ENCODE measurements around the gene MRPL39. TPM values are rescaled to one million over a fixed set of nuclear protein-coding genes. Genes with fewer than 3 reads are reported as not detected.

The MRPL39 gene
- total RNA-seq, 1 experiment from 2014 or later = 57.5 TPM

DNA sequence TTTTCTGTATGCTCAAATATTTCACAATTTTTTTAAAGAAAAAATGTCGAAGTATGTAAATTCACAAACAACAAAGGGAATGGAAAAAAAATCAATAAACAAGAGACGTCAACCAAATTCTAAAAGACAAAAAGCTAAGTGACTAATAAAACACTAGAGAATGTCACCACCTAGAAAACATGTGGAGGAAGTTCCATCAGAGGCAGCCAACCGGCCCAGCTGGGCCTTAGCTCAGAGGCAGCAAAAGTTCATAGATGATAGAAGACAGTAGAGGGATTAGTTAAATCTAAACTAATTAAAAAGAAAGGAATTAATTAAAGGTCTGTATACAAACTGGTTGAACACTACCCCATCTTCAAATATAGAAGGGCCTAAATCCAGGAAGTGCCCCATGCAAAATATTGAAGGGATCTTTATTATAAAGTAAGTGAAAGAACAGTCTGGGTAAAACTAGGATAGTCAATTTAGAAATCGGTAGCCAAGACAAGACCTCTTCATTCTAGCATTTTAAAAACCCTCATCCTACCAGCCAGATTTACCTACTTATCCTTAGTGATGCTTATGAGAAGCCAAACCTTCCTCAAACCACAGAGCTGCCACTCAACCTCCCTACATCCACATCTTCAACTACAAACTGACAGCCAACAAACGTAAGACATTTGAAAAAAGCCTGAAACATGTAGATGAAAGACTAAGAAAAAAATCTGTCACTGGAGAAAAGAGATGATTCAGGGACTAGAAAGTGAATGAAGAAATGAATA, 23.7 kb downstream of the MRPL39 start:
- no peaks in the 10 kb centered on the region for H3K27me3 ChIP-seq (replicated peaks)
- H3K27ac ChIP-seq = no peak overlapping the region
- no peak overlapping the region for H3K4me3 ChIP-seq
- H3K9me3 ChIP-seq (replicated peaks) = no peaks in the 10 kb centered on the region
- no peak for DNase-seq (ENCODE audit: low read depth in 1 of 2, low spot score in 2 of 2)
- no peaks in the 10 kb centered on the region for H3K4me1 ChIP-seq (replicated peaks)
- H3K36me3 ChIP-seq = peaks cover 26% of the 10 kb centered on the region

DNA sequence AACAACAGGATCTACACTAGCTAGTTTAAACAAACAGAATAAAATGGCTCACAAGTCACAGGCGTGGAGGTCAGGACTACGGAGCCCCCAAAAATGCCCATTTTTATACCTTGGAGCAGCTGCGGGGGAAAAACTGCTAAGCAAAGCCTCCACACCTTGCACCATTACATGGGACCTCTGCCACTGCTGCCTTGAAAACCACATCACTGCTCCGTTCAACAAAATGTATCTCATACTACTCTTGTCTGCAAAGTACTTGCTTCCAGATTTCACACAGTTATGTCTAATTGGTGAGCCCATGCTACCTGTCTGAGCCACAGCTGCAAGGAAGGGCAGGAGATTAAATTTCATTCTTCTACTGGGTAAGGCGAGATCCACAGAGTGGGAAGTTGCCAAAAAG, 24.4 kb downstream of the MRPL39 start:
- Histone ChIP-seq H3K4me1 (replicated peaks) (no peaks in the 10 kb centered on the region), H3K36me3 (peaks cover 21% of the 10 kb centered on the region), H3K27me3 (replicated peaks) (no peaks in the 10 kb centered on the region), H3K4me3 (no peak overlapping the region), H3K9me3 (replicated peaks) (no peaks in the 10 kb centered on the region), H3K27ac (no peak overlapping the region)
- no peak for DNase-seq (ENCODE audit: low read depth in 1 of 2, low spot score in 2 of 2)

DNA sequence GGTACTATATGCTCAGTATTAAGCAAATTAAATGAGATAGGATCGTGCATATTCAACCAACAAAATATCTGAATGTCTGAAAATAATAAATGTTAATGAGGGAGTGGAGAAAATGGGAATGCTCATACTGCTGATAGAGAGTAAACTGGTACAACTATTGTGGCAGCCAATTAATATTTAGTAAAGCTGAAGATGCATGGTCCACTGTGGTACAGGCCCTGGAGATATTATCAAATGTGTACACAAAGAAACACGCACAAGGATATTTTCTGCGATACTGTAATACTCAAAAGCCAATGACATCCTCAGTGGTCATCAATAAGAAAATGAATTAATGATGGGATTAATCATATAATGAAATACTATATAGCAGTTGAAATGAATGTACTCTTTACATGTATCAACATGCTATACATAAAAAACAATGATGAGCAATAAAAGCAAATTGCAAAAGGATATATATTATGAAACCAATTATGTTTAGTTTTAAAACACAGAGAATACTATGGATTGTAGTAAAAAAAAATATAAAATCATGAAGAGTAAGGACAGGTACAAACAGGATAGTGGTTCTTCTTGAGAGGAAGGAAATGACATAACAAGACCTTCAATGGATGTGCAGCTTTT, 25.0 kb downstream of the MRPL39 start:
- no peak overlapping the region for H3K4me3 ChIP-seq
- H3K9me3 ChIP-seq (replicated peaks) = no peaks in the 10 kb centered on the region
- H3K36me3 ChIP-seq = peaks cover 21% of the 10 kb centered on the region
- no peak overlapping the region for H3K27ac ChIP-seq
- no peaks in the 10 kb centered on the region for H3K27me3 ChIP-seq (replicated peaks)
- H3K4me1 ChIP-seq (replicated peaks) = no peaks in the 10 kb centered on the region
- no peak for DNase-seq (ENCODE audit: low read depth in 1 of 2, low spot score in 2 of 2)

DNA sequence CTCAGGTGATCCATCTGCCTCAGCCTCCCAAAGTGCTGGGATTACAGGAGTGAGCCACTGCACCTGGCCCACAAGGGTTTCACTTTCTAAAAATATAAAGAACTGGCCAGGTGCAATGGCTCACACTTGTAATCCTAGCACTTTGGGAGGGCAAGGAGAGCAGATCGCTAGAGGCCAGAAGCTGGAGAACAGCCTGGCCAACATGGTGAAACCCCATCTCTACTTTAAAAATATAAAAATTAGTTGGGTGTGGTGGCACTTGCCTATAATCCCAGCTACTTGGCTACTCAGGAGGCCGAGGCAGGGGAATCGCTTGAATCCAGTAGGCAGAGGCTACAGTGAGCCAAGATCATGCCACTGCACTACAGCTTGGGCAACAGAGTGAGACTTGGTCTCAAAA, 25.7 kb downstream of the MRPL39 start:
- H3K9me3 ChIP-seq (replicated peaks) = no peaks in the 10 kb centered on the region
- no peak overlapping the region for H3K27ac ChIP-seq
- H3K4me3 ChIP-seq = no peak overlapping the region
- H3K36me3 ChIP-seq = peaks cover 20% of the 10 kb centered on the region
- DNase-seq (ENCODE audit: low read depth in 1 of 2, low spot score in 2 of 2) = no peak
- H3K27me3 ChIP-seq (replicated peaks) = no peaks in the 10 kb centered on the region
- no peaks in the 10 kb centered on the region for H3K4me1 ChIP-seq (replicated peaks)

DNA sequence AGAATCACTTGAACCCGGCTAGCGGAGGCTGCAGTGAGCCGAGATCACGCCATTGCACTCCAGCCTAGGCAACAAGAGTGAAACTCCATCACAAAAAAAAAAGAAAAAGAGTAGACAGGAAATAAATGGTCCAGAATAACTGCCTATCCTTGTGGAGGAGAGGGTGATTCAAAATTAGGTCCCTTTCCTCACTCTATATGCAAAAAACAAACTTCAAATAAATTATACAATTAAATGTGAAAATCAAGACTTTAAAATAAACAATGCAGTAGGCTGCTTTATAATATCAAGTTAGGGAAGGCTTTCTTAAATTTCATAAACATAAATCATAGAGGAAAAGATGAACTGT, 26.4 kb downstream of the MRPL39 start:
- no peak for DNase-seq (ENCODE audit: low read depth in 1 of 2, low spot score in 2 of 2)
- Histone ChIP-seq H3K4me1 (replicated peaks) (peaks cover 4% of the 10 kb centered on the region), H3K36me3 (peaks cover 17% of the 10 kb centered on the region), H3K27me3 (replicated peaks) (no peaks in the 10 kb centered on the region), H3K4me3 (no peak overlapping the region), H3K27ac (no peak overlapping the region), H3K9me3 (replicated peaks) (no peaks in the 10 kb centered on the region)

DNA sequence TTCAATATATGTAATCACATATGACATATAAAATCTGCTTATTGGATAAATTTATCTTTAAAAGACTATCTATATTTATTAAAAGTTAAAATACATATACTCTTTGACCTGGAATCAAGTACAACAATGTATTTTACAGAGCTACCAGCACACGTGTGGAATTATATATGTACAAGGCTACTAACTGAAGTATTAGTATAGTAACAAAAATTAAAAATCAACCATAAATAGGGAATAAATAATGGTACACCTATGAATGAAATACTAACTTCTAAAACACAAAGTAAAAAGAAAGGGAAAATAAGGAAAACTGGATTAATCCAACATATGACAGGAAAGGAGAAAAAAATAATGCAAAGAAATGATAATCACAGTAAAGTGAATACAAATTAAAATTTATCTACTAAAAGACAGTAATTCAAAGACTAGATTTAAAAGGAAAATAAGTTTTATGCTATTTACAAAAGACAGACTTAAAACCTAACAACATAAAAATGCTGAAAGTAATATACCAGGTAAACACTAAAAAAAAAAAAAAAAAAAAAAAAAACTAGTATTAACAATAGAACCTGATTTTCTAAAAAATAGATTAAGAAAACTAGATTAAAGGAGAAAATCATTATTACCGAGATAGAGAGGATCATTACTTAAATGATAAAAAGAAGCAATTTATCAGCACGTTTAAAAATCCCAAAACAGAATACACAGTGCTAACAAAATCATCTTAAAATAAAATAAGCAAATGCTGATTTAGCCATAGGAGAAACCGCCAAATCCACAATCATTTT, 27.9 kb downstream of the MRPL39 start:
- H3K4me1 ChIP-seq (replicated peaks) = peaks cover 7% of the 10 kb centered on the region
- no peaks in the 10 kb centered on the region for H3K27me3 ChIP-seq (replicated peaks)
- H3K9me3 ChIP-seq (replicated peaks) = no peaks in the 10 kb centered on the region
- no peak for DNase-seq (ENCODE audit: low read depth in 1 of 2, low spot score in 2 of 2)
- peaks cover 22% of the 10 kb centered on the region for H3K36me3 ChIP-seq
- no peak overlapping the region for H3K27ac ChIP-seq
- H3K4me3 ChIP-seq = no peak overlapping the region

DNA sequence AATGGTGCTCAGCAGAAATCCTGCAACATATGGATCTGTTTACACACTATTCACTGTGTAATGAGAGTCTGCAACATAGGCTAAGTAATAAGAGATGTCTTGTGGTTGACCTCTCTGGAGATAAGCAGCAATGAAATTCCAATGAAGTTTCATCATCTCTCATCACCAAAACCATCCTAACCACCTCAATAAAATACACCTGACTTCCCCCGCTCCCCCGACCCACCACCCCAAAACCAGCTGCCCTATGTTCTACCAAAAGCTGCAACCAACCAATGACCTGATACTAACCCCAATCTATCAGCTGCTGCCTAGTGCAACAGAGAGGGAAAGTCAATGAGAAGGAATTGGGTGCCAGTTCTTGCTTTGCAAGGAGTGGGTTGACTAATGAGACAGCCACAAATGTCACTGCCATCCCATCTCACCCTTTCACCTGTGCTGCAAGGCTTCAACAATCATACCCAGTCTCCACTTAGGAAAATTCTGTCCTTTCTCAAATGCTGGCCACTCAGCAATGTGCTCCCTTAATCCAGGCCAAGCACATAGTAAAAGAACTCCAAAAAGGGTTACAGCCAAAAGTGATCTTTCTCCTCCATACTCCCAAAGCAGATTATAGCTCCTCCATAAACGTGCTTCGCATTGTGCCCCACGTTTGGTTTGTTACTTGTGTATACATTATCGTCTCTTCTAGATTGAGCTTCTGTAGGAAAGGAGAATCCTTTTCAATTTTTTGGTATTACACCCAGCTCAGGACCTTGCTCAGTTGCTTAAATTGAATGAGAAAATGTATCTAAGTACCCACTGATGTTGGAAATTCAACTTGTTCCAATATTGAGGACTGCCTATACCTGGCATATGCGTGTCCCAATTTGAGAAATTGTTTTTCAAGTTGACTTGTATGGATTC, 29.0 kb downstream of the MRPL39 start:
- Histone ChIP-seq H3K9me3 (replicated peaks) (no peaks in the 10 kb centered on the region), H3K27ac (no peak overlapping the region), H3K4me3 (no peak overlapping the region), H3K27me3 (replicated peaks) (no peaks in the 10 kb centered on the region), H3K4me1 (replicated peaks) (peaks cover 16% of the 10 kb centered on the region), H3K36me3 (peaks cover 22% of the 10 kb centered on the region)
- DNase-seq (ENCODE audit: low read depth in 1 of 2, low spot score in 2 of 2) = no peak

DNA sequence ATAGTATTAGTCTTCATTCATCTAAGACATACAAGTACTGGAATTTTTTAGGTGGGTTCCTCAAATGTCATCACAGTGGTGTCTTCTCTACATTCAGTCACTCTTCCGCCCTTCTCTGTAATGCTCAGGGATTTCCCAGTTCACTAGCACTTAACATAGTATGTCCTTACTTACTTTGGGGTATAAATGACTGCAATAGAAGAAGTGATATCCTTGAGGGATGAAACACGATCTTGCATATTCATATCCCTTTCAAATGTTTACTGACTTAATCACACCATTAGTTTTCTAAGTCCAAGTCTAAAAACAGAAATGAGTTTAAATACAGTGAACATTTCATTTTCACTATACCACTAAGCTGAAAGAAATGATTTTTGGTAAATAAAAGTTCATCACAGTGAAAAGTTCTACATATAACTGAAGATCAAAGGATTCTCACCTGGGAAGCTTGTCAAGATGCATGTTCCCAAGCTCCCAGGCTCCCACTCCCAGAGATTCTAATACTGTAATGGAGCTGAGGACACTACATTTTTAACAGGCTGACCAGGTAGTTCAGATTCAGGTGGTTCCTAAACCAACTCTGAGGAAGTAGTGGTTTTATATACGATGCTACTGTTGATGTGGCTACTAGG, 29.7 kb downstream of the MRPL39 start:
- Histone ChIP-seq H3K36me3 (peaks cover 22% of the 10 kb centered on the region), H3K9me3 (replicated peaks) (no peaks in the 10 kb centered on the region), H3K4me1 (replicated peaks) (peaks cover 22% of the 10 kb centered on the region), H3K4me3 (no peak overlapping the region), H3K27ac (no peak overlapping the region), H3K27me3 (replicated peaks) (no peaks in the 10 kb centered on the region)
- no peak for DNase-seq (ENCODE audit: low read depth in 1 of 2, low spot score in 2 of 2)

DNA sequence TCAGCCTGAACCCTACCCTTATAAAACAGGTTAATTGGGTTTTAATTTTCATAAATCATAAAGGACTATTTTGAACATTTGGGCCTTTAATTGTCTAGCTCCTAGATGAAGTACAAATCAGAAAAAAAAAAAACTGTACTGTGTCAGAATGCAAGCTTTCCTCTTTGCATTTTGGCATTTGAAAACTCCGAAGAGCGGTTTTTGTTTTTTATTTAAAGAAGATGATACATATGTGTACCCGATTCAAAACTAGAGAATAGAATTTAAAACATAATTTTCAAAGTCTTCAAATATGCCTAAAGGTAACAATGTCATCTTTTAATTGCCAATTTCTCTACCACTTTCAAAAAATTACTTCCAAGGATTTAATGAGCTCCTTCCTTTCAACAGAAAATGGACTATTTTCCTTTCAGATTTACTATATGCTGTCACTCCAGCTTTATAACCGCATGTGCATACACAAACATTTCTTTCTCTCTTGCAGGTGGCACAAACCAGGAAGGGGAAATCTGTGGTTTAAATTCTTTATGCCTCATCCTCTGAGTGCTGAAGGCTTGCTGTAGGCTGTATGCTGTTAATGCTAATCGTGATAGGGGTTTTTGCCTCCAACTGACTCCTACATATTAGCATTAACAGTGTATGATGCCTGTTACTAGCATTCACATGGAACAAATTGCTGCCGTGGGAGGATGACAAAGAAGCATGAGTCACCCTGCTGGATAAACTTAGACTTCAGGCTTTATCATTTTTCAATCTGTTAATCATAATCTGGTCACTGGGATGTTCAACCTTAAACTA, 33.7 kb downstream of the MRPL39 start:
- H3K27ac ChIP-seq = peak overlapping the region; percentile 32
- no peaks in the 10 kb centered on the region for H3K27me3 ChIP-seq (replicated peaks)
- H3K4me1 ChIP-seq (replicated peaks) = peaks cover 22% of the 10 kb centered on the region
- peaks cover 48% of the 10 kb centered on the region for H3K36me3 ChIP-seq
- H3K9me3 ChIP-seq (replicated peaks) = no peaks in the 10 kb centered on the region
- peak; percentile 62 to 71 for DNase-seq (ENCODE audit: low read depth in 1 of 2, low spot score in 2 of 2)
- no peak overlapping the region for H3K4me3 ChIP-seq

DNA sequence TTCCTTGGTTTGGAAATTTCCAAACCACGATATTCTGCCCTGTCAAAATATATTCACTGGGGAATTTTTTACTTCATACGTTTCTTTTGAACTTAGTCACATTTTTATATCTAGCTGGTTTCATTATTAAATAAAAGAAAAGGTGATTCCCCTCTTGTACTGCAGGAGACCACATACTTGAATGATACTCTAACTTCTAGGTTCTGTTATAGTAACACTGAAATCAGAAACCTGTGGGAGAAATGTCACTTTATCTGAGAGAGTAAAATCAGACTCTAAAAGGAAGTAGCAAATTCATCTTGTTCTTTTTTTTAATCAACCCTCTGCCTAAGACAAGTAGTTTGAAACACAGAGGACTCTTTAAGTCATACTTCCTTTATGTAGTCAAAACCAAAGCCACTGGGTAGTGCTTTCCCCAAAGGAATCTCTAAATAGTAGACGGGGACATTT, 34.4 kb downstream of the MRPL39 start:
- Histone ChIP-seq H3K27me3 (replicated peaks) (no peaks in the 10 kb centered on the region), H3K36me3 (peaks cover 48% of the 10 kb centered on the region), H3K27ac (peak overlapping the region; percentile 32; the same call in 1 of the 2 replicates), H3K9me3 (replicated peaks) (no peaks in the 10 kb centered on the region), H3K4me1 (replicated peaks) (peaks cover 25% of the 10 kb centered on the region), H3K4me3 (no peak overlapping the region)
- DNase-seq (ENCODE audit: low read depth in 1 of 2, low spot score in 2 of 2) = peak in 1 of 2 experiments; percentile 5

DNA sequence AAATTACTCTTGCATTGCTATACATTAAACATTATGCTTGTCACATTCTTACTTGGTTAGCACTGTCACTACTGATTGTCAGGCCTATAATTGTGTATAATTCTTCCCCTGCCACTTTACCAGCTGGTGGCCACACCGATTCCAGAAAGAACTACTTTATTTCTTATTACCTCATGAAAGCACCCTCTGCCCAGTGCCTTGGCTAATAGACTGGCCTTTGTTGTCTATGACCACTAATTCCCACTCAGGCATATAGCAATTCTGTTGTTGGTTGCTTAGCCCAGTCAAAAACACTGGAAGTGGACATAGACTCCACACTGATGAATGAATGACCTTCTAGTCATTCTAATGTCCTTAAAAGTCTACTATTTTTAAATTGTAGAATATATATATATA, 35.6 kb downstream of the MRPL39 start:
- no peak for DNase-seq (ENCODE audit: low read depth in 1 of 2, low spot score in 2 of 2)
- Histone ChIP-seq H3K9me3 (replicated peaks) (no peaks in the 10 kb centered on the region), H3K27ac (no peak overlapping the region), H3K36me3 (peaks cover 51% of the 10 kb centered on the region), H3K4me1 (replicated peaks) (peaks cover 35% of the 10 kb centered on the region), H3K27me3 (replicated peaks) (no peaks in the 10 kb centered on the region), H3K4me3 (no peak overlapping the region)

DNA sequence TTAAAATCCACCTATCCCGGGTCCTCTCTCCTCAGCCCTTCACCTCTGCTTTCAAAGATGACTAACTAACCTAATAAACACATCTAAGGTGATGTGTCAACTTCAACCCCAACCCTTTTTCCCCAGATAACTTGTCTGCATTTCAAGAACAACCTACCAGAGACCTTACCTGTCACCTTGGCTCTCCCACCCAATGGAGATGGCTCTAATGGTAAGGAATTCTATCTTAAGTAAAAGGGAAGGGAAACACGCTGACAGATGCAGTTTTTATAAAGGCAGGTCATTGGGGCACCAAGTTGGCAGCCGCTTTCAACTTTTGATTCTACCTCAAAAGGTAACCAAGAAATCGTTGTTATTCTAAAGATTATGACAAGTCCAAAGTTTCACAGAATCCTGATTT, 37.6 kb downstream of the MRPL39 start:
- Histone ChIP-seq H3K4me1 (replicated peaks) (peaks cover 28% of the 10 kb centered on the region), H3K27ac (no peak overlapping the region), H3K9me3 (replicated peaks) (no peaks in the 10 kb centered on the region), H3K27me3 (replicated peaks) (no peaks in the 10 kb centered on the region), H3K4me3 (no peak overlapping the region), H3K36me3 (peaks cover 56% of the 10 kb centered on the region)
- DNase-seq (ENCODE audit: low read depth in 1 of 2, low spot score in 2 of 2) = no peak
